Measurements from ENCODE around the gene ARHGEF2.
"Not testable (repeated sequence)": the region's sequence is repeated elsewhere in the genome, so short reads cannot be mapped to it uniquely, and the experiment has no call there.

The ARHGEF2 gene

GRCh38 chr1:155940993-155941844 is 37.1 kb downstream of the ARHGEF2 start, which contains the start of gene RXFP4:
Gene RXFP4 (plus strand): TSS chr1:155941638. CDS start chr1:155941710, 72 bp downstream.
- no peak for DNase-seq

DNA sequence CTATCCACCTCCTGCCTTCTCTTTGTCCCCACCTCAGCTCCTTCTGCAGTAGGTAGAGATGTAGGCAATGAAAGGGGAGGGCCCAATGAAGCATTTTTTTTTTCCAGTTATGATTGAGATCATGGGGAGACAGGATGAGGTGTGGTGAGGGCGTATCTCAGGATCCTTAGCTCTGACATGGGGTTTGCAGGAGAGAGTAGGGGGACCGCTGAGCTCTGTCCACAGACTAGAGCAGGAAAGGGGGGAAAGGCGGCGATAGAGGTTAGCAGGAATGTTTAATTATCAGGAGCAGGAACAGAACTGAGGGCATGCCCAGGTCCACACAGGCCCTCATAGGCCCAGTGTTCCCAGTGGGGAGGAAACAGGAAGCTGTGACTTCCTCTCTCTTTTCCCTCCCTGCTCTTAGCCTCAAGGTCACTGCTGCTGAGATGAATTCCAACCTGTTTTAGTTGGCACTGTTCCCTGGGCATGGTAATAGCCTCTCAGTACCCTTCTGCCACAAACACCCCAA is 37.8 kb downstream of the ARHGEF2 start:
- DNase-seq, result no peak

GRCh38 chr1:155938220-155938627 is 40.1 kb downstream of the ARHGEF2 start:
- no peak for DNase-seq

GRCh38 chr1:155934936-155935590 is 43.3 kb downstream of the ARHGEF2 start:
- no peak for DNase-seq

DNA sequence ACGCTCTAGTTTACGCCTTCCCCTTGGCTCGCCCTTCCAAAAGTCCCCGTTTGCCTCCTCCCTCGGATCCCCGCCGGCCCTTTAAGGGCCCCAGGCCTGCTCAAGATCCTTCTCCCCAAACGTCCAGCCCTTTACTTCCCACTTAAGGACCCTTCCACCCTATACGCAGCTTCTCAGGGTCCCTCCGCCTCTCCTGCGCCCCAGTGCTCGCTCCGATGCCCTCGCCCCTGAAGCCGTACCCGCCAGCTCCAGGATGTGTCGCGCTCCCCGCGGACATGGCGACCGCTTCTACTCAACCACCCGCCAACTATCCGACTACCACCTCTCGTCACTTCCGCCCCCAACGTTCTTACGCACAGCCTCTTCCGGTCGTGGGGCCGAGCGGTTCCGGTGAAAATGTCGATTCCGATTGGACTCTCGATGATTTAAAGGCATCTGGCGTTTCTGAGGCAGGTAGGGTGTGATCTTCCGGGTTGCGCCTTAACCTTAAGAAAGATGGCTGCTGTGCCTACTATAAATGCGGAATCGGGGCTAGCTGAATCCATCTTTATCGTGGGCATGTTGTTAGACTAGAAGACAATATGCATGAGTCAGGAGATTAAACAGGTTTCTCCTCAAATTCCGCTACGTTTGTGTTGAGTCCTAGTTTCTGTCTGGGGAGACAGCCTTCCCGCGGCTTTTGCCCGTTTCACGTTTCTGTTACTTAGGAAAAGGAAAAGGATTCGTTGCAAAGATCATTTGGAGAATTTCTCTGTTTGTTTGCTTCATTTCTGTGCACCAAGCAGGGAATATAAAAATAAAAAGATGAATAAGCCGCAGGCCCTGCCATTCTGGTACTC is 44.0 kb downstream of the ARHGEF2 start, which contains the start of gene KHDC4:
Gene KHDC4, minus strand, starts transcription at position 317 of the 839 bp plus-strand sequence. Its CDS starts 40 bp downstream, at position 277.
- DNase-seq, result peak; percentile 96

- DNase-seq, result no peak
These were observed 44.7 kb downstream of the ARHGEF2 start for GRCh38 chr1:155933591-155934096.

DNA sequence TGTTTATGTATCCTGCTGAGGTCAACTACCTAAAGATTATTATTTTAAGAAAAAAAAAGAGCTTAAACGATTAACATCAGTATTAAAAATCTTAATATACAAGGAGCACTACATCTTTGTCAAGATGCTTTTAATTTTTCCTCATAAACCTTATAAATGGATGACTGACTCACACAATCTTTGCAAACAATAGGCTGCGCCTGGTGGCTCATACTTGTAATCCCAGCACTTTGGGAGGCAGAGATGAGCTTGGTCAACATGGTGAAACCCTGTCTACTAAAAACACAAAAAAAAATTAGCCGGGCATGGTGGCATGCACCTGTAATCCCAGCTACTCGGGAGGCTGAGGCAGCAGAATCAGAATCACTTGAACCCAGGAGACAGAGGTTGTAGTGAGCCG is 45.9 kb downstream of the ARHGEF2 start:
- no peak for DNase-seq

DNA sequence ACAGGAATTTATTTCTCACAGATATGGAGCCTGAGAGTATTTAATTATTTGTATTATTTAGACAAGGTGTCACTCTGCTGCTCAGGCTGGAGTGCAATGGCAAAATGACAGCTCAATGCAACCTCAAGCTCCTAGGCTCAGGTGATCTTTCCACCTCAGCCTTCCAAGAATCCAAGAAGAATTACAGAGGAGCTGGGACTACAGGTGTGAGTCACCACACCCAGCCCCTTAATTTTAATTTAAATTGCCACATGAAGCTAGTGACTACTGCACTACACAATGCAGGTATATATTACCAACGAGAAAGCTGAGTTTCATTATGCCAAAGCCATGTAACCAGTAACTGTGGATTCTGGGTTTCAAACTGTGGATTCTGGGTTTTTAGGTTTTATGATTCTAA is 46.3 kb downstream of the ARHGEF2 start:
- DNase-seq, result no peak

DNA sequence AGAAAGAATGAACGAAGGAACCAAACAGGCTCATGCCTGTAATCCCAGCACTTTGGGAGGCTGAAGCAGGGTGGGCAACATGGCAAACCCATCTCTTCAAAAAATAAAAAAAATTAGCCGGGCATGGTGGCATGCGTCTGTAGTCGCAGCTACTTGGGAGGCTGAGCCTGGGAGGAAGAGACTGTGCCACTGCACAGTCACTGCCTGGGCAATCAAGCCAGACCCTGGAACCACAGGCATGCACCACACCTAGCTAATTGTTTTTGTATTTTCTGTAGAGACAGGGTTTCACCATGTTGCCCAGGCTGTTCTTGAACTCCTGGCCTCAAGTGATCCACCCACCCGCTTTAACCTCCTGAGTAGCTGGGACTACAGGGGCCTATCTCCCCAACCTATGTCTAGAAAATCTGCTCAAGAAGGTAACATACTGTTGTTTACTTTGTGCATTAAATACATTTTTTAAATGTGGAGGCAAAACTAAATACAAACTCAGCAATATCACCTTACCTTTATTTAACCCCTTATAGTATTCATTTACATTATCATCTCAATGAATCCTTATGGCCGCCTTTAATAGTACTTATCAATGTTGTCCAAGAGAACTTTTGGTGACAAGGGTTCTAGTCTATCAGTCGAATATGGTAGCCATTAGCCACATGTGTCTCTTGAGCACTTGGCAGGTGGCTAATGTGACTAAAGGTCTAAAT is 46.9 kb downstream of the ARHGEF2 start:
- DNase-seq, result no peak

GRCh38 chr1:155930725-155931124 is 47.6 kb downstream of the ARHGEF2 start:
- DNase-seq, result not testable (repeated sequence)

DNA sequence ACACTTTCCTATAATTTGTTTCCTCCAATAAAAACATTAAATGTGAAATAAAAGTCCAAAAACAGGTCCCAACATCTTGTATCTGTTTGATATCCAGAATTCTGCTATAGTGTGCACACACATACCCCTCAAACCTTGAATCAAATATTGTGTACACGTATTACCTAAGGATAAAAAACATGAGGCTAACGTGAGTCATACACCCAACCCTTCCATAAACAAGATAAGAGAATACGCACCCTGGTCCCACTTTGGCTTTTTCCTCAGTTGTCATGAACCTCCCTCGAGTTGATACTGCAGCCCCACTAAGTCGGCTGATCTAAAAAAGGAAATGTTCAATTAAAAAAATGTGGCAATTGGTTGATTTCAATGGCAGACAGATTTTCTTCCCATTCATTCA is 49.3 kb downstream of the ARHGEF2 start:
- DNase-seq, result no peak

DNA sequence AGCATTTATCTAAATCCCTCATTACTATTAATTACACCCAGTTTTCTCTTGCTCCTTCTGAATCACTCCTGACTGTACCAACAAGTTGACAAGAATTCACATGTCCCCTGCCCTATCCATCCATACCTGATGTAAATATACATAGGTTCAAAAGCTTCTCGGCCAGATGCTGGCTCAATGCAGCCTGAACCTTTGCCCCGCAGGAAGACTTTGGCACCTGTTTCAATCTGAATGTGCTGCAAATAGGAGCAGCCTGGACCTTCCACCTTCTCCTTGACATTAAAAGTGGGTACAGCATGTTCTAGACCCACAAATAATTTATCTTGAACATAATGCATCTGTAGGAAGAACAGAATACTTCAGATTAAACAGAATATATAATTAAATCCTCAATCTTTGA is 52.8 kb downstream of the ARHGEF2 start:
- DNase-seq, result no peak

DNA sequence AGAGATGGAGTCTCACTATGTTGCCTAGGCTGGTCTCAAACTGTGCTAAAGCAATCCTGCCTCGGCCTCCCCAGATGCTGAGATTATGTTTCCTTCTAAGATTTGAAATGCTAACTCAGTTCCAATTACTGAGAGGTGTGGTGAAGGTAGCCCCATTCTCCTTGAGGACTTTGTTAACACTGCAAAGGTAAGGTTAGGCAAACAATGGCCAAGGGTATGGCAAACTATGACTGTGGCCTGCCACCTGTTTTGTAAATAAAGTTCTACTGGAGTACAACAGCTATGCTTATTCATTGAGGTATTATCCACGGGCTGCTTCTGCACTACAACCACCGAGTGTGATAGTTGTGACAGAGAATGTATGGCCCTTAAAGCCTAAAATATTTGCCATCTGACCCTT is 57.6 kb downstream of the ARHGEF2 start:
- DNase-seq, result no peak

DNA sequence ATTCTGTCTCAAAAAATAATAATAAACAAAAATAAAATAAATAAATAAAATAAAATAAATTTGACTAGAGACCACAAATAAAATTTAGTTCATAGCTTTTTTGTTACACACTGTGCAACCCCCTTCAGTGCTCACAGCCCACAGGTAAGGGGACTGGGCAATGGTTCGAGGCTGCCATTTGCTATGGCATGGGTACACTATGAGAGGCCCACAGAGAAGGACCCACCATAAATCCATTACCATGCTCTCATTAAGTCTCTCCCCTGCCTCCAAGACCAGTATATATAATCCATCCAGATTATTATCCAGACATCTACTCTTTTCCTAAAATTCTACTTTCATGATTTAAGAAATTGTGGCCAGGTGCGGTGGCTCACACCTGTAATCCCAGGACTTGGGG is 58.5 kb downstream of the ARHGEF2 start:
- no peak for DNase-seq

- no peak for DNase-seq
These were observed 59.7 kb downstream of the ARHGEF2 start for GRCh38 chr1:155918660-155919059.

DNA sequence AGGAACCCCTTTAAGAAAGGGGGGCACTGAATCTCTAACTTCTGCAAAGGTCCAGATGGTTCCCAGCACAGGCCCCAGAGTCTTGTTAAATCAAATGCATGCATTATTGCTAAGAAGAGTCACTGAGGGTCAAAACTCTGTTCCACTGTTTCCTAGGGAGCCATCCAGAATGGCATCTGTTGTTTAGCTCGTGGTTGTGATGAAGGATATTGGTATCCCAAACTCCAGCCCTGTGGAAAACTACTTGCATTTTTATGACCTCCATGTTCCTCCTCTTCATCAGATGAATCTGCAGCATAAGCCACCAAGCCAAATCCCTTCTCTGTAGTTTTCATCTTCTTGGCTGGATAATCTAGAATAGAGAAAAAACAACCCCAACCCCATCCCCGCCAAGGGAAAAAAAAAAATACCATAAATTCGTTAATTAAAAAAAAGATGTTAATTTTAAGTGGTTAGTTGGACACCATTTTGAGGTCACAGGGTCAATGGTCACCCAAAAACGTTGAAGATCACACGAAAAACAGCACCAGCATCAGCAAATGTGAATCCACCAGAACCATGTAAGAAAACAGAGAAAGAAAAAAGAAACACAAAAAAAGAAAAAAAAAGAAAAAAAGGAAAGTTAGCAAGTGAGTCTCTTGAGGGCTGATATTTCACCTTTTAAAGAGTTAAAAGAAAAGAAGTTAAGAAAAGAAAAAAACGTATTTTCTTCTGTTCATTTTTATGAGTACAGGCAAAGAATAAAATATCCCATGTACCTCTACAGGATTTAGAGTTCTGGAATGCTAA is 64.2 kb downstream of the ARHGEF2 start:
- no peak for DNase-seq

DNA sequence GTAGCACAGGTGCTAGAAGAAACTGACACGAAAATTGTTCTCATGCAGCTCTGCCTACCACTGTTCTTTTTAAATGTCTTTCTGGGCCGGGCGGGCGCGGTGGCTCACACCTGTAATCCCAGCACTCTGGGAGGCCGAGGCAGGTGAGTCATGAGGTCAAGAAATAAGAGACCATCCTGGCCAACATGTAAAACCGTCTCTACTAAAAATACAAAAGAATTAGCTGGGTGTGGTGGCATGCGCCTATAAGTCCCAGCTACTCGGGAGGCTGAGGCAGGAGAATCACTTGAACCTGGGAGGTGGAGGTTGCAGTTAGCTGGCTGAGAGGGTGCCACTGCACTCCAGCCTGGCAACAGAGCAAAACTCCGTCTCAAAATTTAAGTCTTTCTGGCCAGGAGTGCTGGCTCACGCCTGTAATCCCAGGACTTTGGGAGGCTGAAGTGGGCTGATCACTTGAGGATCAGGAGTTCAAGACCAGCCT is 66.3 kb downstream of the ARHGEF2 start:
- no peak for DNase-seq

- DNase-seq, result no peak
These were observed 66.9 kb downstream of the ARHGEF2 start, which contains the start of gene RIT1 for GRCh38 chr1:155911156-155912055. Gene RIT1 (minus strand): TSS chr1:155911349. CDS start chr1:155910761, 588 bp downstream.

- DNase-seq, result no peak
These were observed 67.7 kb downstream of the ARHGEF2 start for GRCh38 chr1:155910621-155911121.

GRCh38 chr1:155909894-155910293 is 68.5 kb downstream of the ARHGEF2 start:
- DNase-seq, result no peak

Measured in NCI-H1417 treated with DMSO at 0.1 percent for 48 hours (cell line).